ENCODE results near the gene ZC3H15.

The ZC3H15 gene

GRCh38 chr2:186518291-186518690, 32.2 kb downstream of the ZC3H15 start:
- no peak overlapping the region for H3K27ac ChIP-seq
- TF ChIP-seq ZFX (IDR thresholded peaks at IDR 0.05; ENCODE audit: borderline replicate concordance), result no peak
- no peak for TF ChIP-seq CTCF (IDR thresholded peaks at IDR 0.05)

- TF ChIP-seq ZFX (IDR thresholded peaks at IDR 0.05; ENCODE audit: borderline replicate concordance) (no peak), CTCF (IDR thresholded peaks at IDR 0.05) (no peak)
- no peak overlapping the region for H3K27ac ChIP-seq
Observed at GRCh38 chr2:186518945-186519344, 32.9 kb downstream of the ZC3H15 start.

GRCh38 chr2:186521570-186522153, 35.6 kb downstream of the ZC3H15 start:
- H3K27ac ChIP-seq, result peak overlapping the region; percentile 28

- TF ChIP-seq CTCF (IDR thresholded peaks at IDR 0.05), result no peak
- TF ChIP-seq ZFX (IDR thresholded peaks at IDR 0.05; ENCODE audit: borderline replicate concordance), result no peak
- H3K27ac ChIP-seq, result peak overlapping the region; percentile 28; the same call in 1 of the 2 replicates
Observed at GRCh38 chr2:186522450-186522849, 36.4 kb downstream of the ZC3H15 start.

GRCh38 chr2:186523791-186524190, 37.7 kb downstream of the ZC3H15 start:
- TF ChIP-seq ZFX (IDR thresholded peaks at IDR 0.05; ENCODE audit: borderline replicate concordance), result no peak
- no peak for TF ChIP-seq CTCF (IDR thresholded peaks at IDR 0.05)
- H3K27ac ChIP-seq, result no peak overlapping the region

GRCh38 chr2:186526281-186526680, 40.2 kb downstream of the ZC3H15 start:
- no peak overlapping the region for H3K27ac ChIP-seq
- TF ChIP-seq ZFX (IDR thresholded peaks at IDR 0.05; ENCODE audit: borderline replicate concordance) (no peak), CTCF (IDR thresholded peaks at IDR 0.05) (no peak)

- no peak for TF ChIP-seq CTCF (IDR thresholded peaks at IDR 0.05)
- TF ChIP-seq ZFX (IDR thresholded peaks at IDR 0.05; ENCODE audit: borderline replicate concordance), result no peak
- H3K27ac ChIP-seq, result no peak overlapping the region
Observed at GRCh38 chr2:186530314-186530713, 44.3 kb downstream of the ZC3H15 start.

GRCh38 chr2:186531257-186531775, 45.3 kb downstream of the ZC3H15 start:
- TF ChIP-seq ZFX (IDR thresholded peaks at IDR 0.05; ENCODE audit: borderline replicate concordance) (no peak), CTCF (IDR thresholded peaks at IDR 0.05) (no peak)
- no peak overlapping the region for H3K27ac ChIP-seq

Measured in 22Rv1 (cell line).